ENCODE measurements around the gene DNAJB13.

DNAJB13 gene

DNA sequence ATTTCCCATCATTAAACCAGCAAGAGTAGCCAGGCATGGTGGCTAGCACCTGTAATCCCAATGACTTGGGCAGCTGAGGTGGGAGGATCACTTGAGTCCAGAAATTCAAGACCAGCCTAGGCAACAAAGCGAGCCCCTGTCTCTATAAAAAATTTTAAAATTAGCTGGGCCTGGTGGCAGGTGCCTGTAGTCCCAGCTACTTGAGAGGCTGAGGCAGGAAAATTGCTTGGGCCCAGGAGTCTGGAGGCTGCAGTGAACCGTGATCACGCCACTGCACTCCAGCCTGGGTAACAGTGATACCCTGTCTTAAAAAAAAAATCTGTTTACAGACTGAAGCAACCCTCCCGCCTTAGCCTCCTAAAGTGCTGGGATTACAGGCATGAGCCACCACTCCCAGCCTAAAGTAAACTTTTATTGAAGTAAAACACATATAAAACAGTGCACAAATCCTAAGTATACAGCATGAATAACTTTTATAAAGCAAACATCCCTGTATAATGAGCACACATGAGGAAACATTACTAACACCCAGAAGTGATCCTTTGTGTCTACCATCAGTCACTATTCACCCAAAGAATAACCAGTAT is 45.4 kb downstream of the DNAJB13 start:
- FAIRE-seq: no peak
- DNase-seq (ENCODE audit: extremely low spot score, insufficient read length, low read depth): no peak

DNA sequence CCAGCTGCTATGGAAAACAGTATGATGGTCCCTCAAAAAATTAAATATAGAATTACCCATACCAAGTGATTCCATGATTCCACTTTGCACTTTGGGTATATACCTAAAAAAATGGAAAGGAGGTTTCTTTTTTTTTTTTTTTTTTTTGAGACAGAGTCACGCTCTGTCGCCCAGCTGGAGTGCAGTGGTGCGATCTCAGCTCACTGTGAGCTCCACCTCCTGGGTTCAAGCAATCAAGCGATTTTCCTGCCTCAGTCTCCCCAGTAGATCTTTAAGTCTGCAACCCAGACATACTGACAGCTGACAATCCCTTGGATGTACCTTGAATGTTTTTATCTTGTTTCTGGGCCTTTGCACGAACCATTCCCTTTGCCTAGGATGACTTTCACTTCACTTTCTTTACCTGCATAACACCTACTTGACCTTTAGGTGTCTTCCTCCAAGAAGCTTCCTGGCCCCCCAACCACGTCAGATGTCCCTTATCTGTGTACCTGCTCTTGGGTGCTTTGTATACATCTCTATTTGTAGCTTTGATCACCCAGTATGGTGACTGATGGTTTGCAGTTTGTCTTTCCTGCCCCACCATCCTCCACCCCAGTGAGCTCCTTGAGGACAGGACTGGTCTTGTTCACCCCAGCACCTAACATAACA is 46.4 kb downstream of the DNAJB13 start:
- peak; percentile 65 for FAIRE-seq

DNA sequence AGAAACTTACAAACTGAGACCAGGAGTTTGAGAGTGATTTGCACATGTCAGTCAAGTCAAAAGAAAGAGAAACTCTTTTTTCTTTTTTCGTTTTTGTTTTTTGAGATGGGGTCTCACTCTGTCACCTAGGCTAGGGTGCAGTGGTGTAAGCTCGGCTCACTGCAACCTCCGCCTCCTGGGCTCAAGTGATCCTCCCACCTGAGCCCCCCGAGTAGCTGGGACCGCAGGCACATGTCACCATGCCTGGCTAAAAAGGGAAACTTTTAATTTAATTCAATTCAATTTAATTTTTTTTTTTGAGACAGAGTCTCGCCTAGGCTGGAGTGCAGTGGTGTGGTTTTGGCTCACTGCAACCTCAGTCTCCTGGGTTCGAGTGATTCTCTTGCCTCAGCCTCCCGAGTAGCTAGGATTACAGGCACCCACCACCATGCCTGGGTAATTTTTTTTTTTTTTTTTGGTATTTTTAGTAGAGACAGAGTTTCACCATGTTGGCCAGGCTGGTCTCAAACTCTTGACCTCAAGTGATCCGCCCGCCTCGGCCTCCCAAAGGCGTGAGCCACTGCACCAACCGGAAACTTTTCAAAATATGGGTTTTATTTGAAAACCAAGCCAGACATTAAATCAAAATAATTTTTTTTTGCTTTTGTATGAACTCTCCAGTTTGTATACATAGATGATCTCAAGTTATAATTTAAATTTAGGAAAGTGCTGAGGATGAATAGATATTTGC is 48.2 kb downstream of the DNAJB13 start:
- FAIRE-seq: no peak
- no peak for DNase-seq (ENCODE audit: extremely low spot score, insufficient read length, low read depth)

More for the DNA sequence above, 46.4 kb downstream of the DNAJB13 start:
- DNase-seq (ENCODE audit: extremely low spot score, insufficient read length, low read depth): no peak

DNA sequence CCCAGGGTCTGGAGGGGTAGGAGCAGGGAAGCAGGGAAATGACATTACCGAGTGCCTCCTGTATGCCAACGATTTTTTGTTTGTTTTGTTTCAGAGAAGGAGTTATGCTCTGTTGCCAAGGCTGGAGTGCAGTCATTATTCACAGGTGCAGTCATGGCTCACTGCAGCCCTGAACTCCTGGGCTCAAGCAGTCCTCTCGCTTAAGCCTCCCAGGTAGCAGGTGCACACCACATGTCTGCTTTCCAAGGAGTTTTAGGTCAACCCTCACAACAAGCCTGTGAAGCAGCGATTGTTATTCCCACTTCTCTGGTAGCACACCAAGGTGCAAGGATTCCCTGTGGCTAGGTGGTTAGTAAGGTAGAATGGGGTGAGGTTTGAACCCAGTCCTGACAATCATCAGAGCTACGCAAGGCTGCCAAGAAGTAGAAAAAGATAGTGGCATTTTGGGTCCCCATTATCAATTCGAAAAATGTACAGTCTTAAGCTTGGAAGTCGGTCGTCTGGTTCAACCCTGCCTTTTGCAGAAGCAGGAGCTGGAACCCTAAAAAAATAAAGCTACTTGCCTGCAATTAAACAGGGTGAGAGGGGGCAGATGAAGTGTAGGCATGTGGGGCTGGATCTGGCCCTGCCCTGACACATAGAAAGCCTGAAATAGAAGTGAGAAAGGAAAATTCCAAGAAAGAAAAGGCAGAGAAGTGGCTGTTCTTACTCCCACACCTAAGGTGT is 48.9 kb downstream of the DNAJB13 start:
- no peak for DNase-seq (ENCODE audit: extremely low spot score, insufficient read length, low read depth)
- no peak for FAIRE-seq

DNA sequence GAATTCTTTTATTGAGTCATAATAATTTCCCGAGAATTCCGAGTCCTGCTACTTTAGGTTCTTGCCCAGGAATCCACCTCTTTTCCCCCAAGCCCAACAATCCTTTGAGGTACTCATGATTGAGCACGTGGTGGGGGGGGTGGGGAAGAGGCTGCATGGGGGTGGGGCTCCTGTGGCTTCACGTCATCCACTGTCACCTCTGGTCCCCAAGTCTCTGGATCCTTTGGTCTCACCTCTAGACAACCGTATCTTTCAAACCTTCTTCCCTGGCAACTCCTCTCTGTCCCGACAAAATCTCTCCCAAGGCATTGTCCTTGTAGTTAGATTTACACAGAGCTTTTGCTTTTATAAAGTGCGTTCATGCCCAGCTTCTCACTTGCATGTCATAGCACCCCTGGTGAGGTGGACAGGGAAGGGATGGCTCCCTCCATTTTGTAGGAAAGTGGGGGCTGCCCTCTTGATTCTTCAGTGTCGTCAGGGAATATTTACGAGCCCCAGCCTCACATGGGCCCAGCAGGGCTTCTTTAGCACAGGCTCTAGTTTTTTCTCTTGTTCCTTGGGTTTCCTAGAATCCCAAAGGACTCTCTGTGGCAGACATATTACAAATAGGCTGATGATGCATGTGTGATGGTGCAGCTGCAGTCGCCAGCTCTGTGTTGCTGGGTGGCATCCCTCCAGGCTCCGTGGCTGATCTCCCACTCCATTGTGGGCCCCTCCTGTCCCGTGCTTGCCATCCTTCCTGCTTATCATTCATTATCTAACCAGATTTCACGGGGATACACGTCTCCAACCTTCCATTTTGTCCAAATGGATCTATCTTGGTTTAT is 49.7 kb downstream of the DNAJB13 start:
- DNase-seq (ENCODE audit: extremely low spot score, insufficient read length, low read depth): no peak
- FAIRE-seq: no peak

DNA sequence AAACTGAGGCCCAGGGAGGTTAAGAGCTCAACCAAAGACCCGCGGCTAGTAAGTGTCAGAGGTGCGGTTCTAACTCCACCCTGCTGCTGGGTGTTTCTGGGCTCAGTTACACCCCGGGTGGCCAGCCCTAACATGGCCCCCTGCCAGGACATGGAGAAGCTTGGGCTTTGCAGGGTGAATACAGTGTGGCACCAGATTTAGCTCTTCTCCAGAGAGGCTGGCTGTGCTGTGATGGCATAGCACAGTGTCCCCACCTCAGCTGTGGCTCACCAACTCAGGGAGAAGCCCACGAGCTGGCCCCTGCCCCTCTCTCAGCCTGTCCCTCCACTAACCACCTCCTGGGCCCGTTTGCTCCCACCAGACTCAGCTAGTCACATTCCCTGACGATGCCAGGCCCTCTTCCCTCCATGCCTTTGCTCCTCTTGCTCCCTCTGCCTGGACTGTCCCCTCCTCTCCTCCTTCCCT is 51.0 kb downstream of the DNAJB13 start:
- DNase-seq (ENCODE audit: extremely low spot score, insufficient read length, low read depth) (no peak), FAIRE-seq (no peak)

DNA sequence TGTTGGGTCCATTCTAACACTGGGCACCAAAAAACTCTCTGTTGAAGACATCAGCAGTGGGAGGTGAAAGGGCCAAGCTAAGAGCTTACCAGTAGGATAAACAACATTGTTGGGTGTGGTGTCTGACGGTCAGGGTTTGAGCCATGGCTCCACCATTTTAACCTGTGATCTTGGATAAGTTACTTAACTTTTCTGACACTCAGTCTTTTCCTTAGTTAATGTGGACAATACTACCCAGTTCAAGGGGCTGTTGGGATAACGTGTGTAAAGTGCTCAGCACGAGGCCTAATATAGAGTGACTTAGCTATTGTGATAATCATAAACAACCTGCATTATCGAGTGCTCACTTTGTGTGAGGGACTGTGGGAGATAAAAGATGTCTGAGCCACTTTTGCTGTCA is 52.0 kb downstream of the DNAJB13 start:
- DNase-seq (ENCODE audit: extremely low spot score, insufficient read length, low read depth) (no peak), FAIRE-seq (no peak)

DNA sequence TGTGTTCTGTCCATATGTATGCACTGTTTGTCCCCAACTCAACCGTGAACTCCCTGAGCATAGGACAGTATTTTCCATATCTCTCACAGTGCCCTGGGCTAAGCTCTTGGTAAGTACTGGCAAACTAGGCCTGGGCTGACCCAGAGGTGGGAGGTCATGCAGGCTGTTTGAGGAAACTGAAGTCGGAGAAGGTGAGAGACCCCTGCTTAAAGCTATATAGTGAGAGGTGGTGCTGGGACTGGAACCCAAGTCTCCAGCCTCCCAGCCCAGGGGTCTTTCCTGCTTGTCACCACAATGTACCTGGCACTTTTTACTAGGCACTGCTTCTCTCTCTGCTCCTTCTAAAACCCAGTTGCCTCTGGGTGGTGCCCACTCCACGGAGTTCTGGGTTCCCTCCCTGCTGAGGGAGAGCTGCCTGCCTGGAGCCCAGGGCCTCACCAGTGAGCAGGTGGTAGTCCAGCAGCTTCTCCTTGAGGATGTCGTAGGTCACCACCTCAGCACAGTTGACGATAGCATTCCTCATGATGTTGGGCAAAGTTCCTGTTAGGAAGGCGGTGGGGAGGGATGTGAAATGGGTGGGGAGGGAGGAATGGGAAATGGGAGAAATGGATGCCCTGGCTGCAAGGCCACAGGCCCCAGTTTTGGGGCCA is 53.3 kb downstream of the DNAJB13 start:
- no peak for FAIRE-seq
- DNase-seq (ENCODE audit: extremely low spot score, insufficient read length, low read depth): no peak

DNA sequence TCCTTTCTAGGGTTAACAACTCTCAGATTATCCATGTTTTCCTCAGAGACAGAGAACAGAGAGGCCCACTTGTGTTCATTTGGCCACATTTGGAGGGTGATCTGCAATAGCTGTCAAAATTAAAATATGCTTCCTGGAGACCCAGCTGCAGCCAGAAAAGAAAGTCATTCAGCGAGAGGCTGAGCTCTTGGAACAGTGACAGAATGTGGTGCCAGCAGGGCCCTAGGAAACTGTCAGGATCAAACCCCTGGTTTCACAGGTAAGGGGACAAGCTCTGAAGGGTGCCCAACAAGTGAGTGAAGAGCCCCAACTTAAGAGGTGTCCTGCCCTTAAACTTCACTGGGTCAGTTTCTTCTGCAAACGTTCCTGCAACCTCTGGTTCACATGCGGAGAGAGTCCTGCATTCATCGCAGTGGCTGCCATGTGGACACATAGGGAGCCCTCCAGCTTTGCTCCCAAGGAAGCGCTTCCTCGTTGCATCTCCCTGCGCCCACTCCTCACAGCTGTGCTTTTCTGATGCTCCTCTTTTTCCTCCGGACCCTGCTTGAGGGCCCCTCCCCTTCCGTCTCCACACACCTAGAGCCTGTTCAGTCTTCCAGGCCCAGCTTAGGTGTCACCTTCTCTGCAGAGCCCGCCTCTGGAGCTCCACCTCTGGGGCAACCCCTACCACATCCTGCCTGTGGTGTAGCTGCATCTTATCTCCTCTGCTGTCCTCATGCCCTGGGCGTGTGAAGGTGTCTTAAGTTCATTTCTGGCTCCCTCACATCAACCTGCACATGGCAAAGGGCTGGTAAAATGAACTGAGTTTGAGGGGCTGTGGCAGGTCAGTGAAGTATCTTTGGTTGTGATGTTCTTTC is 54.2 kb downstream of the DNAJB13 start:
- DNase-seq (ENCODE audit: extremely low spot score, insufficient read length, low read depth) (no peak), FAIRE-seq (no peak)

DNA sequence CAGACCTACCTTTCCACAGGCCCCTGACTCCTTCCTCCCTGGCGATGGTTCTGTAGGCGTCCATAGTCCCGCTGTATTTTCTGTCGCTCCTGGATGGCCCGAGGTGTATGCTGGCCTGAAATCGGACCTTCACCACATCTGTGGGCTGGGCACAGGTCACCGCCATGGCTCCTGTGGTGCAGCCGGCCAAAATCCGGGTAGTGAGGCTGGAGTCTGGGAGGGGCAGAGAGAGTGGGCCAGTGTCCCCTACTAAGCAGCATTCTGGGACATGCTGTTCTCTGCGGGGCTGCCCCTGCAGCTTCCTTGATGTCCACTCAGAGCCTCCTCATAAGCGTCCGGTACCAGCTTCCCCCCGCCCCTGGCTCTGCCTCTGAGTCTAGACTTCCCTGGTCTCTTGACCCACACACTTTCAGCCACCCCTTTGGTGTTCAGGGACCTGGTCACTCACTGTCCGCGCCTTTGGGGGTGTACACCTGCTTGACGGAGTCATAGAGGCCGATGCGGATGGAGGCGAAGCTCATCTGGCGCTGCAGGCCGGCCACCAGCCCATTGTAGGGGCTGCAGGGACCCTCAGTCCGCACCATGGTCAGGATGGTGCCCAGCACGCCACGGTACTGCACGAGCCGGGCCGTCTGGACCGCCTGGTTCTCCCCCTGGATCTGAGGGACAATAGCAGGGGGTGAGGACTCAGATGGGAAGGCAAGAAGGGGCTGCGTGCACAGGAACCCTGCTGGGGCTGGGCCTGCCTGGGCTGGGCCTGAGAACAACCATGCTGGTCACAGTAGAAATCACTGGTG is 55.1 kb downstream of the DNAJB13 start:
- no peak for FAIRE-seq
- DNase-seq (ENCODE audit: extremely low spot score, insufficient read length, low read depth): no peak

DNA sequence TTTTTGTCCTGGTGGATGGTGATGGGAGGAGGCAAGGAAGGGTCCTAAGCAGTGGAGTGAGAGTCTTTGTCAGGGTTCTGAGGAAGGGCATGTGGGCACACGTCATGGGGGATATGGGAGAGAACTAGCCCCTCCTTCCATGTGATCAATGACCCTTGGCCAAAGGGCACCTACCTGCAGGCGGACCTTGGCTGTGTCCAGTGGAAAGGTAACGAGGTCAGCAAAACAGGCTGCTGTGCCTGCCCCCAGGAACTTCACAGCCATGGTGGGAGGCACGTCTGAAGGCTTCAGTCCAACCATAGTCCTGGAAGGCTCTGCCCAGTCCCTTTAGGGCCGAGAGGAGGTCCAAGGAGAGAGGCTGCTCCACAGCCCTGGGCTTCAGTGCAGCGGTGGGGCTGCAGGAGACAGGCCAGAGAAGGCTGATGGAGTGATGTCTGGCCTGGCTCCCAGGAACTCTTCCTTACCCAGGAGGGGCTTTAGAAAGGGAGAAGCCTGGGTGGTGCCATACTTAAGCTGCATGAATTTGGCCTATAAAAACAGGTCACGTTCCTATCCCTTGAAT is 56.0 kb downstream of the DNAJB13 start:
- no peak for FAIRE-seq
- no peak for DNase-seq (ENCODE audit: extremely low spot score, insufficient read length, low read depth)

DNA sequence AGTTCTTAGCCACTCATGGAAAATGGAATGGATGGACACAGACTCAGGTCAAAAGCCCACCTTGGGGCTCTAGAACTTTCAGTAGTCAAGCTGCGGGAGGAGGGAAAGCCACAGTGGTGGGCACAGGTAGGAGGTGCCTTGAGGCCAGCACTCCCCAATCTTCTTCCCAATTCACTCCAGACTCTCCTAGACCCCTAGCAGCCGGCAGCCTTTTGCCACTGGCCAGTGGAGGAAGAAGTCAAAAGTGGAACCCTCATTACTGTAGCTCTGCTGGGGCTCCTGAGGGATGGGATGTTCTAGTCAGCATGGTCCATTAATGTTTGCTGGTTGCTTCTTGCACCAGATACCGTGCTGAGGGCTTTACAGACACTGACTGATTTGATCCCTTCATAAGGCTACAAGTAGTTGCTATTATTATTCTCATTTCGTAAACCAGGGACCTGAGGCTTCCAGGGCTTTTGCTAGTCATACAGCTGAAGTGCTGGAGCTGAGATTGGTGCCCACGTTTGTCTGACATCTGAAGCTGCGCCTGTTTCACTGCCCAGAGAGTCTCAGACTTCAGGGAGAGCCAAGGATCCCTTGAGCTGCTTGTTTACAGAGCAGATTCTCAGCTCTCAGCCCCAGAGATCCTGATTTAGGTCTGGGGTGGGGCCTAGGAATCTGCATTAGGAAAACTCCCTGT is 57.0 kb downstream of the DNAJB13 start:
- FAIRE-seq (no peak), DNase-seq (ENCODE audit: extremely low spot score, insufficient read length, low read depth) (no peak)

DNA sequence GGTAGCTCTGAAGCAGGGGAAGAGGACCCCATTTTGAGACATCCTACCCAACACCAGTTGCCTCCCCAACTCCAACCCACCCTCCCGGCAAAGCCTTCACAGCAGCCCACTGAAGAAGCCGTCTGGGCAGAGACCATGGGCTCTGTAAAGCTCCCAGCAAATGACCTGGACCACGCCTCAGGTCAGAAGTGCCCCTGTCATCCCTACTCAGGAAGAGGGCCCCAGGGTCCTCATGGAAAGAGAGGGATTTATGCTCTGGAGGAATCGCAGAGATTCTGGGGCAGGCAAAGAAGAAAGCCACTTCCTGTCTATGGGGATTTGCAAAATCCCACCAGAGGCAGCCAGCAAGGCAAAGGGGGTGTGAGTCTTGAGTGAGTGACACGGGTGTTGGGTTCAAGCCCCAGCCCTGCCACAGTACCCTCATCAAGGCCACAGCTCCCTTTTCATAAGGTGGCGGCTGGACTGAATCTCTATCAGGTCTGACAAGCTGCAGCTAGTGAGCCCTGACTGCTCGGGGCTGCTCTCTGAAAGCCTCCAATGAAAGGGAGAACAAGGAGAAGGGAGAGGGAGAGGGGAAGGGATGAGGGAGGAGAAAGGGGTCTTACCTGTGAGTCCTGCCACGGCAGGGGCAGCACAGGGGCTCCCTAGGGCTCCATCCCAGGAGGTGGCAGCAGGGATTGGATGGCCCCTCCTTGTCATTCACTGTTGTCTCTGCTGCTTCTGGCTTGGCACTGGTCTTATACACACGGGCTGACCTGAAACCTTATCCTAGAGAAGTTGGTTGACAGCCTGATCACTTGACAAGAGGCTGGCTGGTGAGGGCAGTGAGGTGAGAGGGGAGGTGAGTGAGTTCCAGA is 57.8 kb downstream of the DNAJB13 start, which contains the start of gene UCP3:
Gene UCP3, minus strand, starts transcription at position 713 of the 857 bp plus-strand sequence. CDS start 2,043 bp downstream, outside the sequence.
- DNase-seq (ENCODE audit: extremely low spot score, insufficient read length, low read depth) (no peak), FAIRE-seq (no peak)

DNA sequence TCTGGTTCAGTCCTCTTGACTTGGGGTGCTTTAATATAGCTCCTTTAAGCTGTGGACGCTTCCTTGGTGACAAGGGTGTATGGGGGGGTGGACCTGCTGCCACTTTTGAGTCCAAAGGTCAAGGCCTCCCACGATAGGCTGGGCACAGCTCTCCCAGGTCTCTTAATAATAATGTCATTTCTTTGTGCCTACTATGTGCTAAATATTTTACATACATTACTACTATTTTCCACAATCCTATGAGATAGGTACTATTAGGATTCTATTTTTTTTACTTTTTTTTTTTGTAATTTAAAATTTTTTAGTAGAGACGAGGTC is 58.4 kb downstream of the DNAJB13 start:
- FAIRE-seq (no peak), DNase-seq (ENCODE audit: extremely low spot score, insufficient read length, low read depth) (no peak)

DNA sequence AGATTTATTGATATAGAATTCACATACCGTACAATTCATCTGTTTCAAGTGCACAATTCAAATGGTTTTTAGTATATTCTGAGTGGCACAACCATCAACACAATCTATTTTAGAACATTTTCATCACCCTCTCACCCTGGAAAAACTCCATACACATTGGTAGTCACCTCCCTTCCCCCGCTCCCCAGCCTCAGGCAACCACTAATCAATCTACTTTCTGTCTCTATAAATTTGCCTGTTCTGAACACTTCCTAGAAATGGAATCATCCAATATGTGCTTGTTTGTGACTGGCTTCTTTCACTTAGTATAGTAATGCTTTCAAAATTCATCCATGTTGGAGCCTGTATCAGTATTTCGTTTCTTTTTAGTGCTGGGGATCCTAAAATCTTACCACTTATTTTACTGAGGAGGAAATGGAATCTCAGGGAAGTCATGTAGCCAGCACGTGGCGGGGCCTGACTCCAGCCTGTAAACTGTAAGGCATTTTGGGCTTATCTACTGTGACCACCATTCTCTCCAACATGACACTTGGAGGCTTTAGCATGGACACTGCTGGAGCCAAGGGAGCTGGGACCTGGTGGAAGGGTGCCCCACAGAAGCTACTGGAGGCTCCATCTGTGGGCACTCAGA is 59.0 kb downstream of the DNAJB13 start:
- DNase-seq (ENCODE audit: extremely low spot score, insufficient read length, low read depth): no peak
- FAIRE-seq: no peak

All from GM18507 (cell line).